Testis (tissue), 2 donors: Measurements from ENCODE around the gene SDHA.

Experiments used
- CTCF ChIP-seq, 3 experiments: fragments of 450-650 bp in 2 of 3; fragments of 200-600 bp in 1 of 3; sonication (generic) in 1 of 3; IDR thresholded peaks; one replicate each; pipeline ENCODE4 v1.5.1; 2016 to 2019; ENCODE audit warnings: antibody characterized with exemption in 3 of 3, mild to moderate bottlenecking in 2 of 3, moderate library complexity in 1 of 3
- POLR2A ChIP-seq: fragments of 450-650 bp; IDR thresholded peaks from one replicate; pipeline ENCODE4 v1.6.1; 2017; ENCODE audit warnings: antibody characterized with exemption, mild to moderate bottlenecking, moderate library complexity

- no peak for TF ChIP-seq CTCF (IDR thresholded peaks at IDR 0.05)
- TF ChIP-seq POLR2A: no peak
Observed at GRCh38 chr5:186091-187041, 31.8 kb upstream of the SDHA start.
